SKM-1 treated with dmso at 0.1 percent for 144 hours (cell line): ENCODE results near the gene R3HDM2.
"Not testable (repeated sequence)": the region's sequence is repeated elsewhere in the genome, so short reads cannot be mapped to it uniquely, and the experiment has no call there.

Source experiments
- DNase-seq: peaks from one replicate; lab custom pipeline; 2025; ENCODE audit not compliant: unreplicated experiment; lab: John Stamatoyannopoulos, UW

R3HDM2 gene

DNA sequence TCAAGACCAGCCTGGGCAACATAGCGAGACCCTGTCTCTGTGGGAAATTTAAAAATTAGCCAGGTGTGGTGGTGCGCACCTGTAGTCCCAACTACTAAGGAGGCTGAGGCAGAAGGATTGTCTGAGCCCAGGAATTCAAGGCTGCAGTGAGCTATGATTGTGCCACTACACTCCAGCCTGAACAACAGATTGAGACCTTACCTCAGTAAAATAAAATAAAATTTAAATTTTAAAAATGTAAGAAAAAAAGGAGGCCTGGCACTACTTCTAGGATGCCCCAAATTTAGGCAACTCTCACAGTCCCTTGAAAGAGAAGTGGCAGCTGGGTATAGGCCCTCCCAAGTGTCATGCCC, 23.3 kb upstream of the R3HDM2 start:
- DNase-seq, result no peak

DNA sequence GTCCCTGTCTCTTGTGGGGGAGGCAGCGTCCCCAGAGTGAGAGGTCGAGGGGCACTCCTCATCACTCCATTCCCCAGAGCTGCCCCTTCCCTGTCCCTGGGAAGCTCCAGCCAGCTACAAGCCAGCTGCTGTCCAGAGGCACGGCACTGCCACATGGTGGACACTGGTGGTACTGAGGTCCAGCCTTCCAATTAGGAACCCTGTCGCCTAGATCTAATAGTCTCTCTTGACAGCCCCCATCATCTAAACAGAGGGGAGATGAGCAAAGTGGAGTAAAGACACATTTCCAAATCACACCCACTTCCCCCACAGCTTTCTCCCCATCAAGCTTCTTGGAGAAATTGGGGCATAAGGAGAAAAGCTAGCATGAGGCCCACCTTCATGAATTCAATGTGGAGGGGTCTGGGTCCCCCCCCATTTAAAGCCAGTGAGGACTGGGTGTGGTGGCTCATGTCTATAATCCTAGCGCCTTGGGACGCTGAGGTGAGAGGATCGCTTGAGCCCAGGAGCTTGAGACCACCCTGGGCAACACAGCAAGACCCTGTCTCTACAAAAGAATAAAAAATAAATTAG, 22.2 kb upstream of the R3HDM2 start:
- no peak for DNase-seq

DNA sequence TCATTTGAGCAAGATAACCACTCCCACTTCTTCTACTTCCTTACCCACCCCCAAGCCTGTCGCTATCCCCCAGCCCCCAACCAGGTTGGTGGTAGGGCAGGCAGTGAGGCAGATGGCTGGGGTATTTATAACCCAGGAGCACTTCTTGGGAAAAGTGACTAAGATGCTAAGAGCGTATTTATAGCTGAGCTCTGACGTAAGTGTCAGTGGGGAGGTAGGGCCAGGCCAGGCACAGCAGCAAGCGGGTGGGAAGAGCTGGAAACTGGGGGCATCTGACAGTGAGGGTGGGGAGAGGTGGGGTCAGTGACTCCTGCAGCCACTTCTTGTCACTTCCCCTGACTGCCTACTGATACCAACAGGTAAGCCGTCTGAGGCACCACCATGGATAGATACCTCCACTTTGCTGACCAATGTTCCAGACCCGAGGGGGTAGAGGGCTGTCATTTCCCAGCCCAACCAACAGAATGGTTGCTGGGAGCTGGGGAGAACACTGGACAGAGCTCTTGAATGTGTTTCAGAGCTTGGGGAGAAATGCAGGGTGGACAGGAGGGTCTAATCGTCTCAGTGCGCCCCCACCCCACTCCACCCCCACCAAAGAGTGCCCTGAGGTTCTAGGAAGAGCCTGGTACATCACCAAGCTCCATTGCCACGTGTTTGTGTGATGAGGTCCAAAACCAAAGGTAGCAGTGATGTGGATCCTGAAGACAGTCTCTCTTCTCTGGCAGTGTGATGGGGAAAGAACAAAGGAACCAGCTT, 21.5 kb upstream of the R3HDM2 start:
- DNase-seq, result no peak

DNA sequence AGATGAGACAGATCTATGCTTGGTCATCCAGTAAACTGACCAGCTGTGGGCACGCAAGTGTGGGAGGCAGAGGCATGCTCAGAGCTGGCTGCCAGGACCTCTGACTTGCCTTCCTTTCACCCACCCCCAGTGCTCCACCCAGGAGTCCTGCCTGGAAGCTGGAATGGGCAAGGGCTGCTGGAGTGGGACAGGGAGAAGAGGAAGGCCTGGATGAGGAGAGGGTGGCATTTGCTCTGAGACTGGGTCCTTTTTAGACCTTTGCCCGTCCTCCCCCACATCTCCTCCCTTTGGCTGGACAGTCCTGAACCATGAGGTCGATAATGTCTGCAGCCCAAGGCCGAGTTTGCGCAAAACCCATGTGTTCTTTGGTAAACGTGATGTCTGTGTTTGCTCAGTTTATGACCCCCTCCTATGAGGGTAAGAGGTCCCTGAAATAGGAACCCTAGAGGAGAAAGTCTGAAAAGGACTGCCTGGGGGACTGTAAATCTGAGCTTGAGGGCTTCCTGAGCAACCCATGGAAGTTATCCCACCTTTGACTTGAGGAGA, 20.5 kb upstream of the R3HDM2 start:
- no peak for DNase-seq

DNA sequence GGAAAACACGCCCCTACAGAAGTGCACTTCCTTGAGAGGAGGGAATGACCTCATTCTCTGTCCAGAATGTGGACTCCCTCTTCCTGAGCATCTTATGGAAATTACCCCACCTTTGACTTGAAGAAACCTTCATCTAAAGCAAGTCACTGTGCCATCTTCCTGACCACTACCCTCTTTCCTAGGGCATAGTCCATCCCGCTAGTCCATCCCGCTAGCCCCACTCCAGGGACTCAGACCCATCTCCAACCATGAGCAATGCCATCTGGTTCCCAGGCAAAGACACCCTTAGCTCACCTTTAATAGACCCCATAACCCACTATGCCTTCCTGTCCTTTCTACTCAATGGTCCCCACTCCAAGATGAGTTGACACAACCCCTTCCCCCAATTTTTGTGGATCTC, 19.2 kb upstream of the R3HDM2 start:
- DNase-seq, result no peak

DNA sequence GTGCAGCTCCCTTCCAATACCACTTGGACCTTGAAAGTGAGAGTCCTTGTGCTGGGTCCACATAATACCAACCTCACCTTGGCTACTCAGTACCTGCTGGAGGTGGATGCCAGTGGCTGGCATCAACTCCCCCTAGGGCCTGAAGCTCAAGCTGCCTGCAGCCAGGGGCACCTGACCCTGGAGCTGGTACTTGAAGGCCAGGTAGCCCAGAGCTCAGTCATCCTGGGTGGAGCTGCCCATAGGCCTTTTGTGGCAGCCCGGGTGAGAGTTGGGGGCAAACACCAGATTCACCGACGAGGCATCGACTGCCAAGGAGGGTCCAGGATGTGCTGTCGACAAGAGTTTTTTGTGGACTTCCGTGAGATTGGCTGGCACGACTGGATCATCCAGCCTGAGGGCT, 18.5 kb upstream of the R3HDM2 start:
- no peak for DNase-seq

DNA sequence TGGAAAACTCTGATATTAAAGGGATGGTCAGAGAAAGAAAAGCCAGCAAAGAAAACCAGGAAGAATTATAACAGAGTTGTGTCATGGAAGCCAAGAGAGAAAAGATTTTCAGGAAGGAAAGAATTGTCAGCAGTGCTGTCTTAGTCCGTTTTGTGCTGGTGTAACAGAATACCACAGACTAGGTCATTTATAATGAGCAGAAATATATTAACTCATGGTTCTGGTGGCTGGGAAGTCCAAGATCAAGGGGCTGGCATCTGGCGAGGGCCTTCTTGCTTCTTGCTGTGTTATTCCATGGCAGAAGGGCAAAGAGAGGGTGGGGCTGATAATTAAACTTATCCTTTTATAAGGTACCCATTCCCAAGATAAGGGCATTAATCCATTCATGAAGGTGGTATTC, 17.8 kb upstream of the R3HDM2 start:
- DNase-seq, result no peak

DNA sequence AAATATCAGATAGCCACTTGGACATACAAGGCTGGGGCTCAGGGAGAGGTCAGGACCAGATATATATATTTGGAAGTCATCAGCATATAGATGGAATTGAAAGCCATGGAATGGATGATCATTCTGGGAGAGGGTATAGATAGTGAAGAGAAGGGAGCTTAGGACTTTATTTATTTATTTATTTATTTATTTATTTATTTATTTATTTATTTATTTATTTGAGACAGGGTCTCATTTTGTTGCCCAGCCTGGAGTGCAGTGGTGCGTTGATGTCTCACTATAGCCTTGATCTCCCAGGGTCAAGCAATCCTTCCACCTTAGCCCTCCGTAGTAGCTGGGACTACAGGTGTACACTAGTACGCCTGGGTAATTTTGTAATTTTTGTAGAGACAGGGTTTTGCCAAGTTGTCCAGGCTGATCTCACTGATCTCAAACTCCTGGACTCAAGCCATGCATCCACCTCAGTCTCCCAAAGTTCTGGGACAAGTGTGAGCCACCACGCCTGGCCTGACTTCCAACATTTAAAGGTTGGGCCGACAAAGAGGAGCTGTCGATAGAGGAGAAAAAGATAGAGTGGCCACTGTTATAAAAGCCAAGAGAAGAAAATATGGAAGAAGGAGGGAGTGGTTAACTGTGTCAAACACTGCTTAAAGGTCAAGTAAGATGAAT, 15.6 kb upstream of the R3HDM2 start:
- DNase-seq, result no peak

DNA sequence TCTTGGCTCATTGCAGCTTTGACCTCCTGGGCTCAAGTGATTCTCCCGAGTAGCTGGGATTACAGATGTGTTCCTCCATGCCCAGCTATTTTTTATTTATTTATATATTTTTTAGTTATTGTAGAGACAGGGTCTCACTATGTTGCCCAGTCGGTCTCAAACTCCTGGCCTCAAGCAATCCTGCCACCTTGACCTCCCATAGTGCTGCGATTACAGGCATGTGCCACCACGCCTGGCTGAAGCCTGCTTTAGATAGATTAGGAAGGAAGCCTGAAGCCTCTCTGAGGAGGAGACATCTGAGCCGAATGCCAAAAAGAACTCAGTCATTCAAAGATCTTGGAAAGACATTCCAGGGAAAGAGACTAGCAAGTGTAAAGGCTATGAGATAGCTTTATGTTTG, 13.9 kb upstream of the R3HDM2 start:
- no peak for DNase-seq

DNA sequence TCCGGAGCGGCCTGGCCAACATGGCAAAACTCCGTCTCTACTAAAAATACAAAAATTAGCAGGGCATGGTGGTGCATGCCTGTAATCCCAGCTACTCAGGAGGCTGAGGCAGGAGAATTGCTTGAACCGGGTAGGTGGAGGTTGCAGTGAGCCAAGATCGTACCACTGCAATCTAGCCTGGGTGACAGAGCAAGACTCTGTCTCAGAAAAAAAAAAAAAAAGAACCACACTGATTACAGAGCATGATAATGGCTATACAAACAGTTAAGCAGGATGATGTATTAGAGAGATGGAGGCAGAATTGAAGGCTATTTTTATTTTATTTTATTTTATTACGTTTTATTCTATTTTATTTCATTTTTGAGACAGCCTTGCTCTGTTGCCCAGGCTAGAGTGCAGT, 13.5 kb upstream of the R3HDM2 start:
- not testable (repeated sequence) for DNase-seq

DNA sequence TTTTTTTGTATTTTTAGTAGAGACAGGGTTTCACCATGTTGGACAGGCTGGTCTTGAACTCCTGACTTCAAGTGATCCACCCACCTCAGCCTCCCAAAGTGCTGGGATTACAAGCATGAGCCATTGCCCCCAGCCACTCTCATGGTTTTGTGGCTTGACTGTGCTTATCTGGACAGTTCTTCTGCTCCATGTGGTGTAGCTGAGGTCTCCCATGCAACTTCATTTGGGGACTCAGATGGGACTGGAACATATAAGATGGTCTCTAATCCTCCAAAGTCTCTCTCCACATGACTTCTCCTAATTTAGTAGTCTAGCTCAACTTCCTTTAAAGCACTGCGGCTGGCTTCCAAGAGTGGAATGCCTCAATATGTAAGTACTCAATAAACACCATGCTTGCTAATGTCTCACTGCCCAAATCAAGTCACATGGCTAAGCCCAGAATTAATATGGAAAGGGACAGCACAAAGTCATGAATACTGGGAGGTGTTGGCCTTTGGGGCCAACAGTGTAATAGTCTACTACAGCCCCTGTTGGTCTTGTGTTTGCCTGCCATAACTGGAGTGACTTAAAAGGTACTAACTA, 11.1 kb upstream of the R3HDM2 start:
- DNase-seq, result no peak

DNA sequence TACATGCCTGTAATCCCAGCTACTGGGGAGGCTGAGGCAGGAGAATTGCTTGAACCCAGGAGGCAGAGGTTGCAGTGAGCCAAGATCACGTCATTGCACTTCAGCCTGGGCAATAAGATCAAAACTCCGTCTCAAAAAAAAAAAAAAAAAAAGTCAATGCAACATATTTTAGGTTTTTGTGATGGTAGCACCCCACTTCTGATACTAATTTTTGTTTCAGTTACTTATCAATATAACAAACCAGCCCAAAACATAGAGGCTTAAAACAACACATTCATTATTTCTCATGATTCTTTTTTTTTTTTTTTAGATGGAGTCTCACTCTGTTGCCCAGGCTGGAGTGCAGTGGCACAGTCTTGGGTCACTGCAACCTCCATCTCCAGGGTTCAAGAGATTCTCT, 10.6 kb upstream of the R3HDM2 start:
- not testable (repeated sequence) for DNase-seq

DNA sequence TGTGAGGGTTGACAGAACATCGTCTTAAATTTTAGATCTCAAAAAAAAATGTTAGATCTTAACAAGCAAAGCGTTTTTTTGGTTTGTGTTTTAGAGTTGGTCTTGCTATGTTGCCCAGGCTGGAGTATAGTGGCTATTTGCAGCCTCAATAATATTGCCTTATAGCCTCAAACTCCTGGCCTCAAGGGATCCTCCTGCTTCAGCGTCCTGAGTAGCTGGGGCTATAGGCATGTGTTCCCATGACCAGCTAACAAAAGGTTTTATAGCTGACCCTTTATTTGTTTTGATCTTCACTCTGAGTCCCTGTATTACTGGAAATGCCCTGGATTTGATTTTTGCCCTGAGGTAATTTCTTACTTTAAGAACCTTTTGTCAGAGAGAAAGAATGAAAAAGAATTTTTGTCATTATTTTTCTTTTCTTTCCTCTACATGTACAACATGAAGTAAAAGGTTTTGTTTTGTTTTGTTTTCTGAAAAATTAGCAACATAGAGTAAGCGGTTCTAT, 9.0 kb upstream of the R3HDM2 start:
- no peak for DNase-seq

DNA sequence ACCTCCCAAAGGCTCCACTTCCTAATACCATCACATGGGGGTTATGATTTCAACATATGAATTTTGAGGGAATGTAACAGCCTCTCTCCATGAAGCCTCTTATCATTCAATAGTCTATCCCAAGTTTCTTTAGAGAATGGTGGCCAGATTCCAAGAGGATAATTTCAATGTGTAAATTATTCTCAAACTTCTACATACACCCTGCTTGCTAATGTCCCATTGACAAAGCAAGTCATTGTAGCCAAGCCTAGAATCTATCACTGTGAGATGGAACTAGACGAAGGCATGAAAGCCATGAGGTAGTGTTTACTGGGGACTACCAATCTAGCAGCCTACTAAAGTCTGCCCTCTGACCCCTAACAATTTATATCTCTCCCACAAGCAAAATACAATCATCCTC, 7.6 kb upstream of the R3HDM2 start:
- no peak for DNase-seq

DNA sequence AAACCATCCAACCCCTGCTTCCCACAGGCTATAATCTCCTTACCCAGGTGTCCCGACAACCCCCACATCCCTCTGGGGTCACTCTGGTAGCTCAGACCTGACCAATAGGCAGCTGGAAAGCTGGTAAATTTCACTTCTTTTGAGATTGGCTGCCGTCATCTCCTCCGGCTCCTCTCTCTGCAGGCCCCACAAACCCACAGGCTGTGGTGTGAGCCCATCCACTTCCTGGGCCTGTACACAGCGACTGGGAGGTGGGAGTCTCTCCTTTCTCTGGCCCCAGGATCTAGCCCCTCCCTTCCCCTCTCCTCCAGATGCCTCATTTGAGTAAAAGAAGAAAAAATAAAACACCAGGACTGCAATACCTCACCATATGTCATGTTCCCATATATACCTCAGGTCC, 4.5 kb upstream of the R3HDM2 start:
- DNase-seq, result no peak

DNA sequence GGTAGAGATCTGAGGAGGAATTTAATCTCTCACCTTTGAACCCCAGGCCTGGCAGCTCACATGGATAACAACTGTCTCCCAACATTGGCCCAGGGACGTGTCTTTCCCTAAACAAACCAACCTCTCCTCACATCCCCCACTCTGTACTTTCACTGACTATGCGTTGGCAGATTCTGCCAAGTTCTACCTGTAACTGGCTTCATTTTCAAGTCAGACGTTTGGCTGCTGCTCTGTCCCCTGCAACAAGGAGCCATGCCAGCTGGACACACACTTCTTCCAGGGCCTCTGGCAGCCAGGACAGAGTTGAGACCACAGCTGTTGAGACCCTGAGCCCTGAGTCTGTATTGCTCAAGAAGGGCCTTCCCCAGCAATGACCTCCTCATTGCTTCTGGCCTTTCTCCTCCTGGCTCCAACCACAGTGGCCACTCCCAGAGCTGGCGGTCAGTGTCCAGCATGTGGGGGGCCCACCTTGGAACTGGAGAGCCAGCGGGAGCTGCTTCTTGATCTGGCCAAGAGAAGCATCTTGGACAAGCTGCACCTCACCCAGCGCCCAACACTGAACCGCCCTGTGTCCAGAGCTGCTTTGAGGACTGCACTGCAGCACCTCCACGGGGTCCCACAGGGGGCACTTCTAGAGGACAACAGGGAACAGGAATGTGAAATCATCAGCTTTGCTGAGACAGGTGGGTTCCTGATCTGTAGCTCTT, 3.8 kb upstream of the R3HDM2 start, which contains the start of gene INHBC:
Gene INHBC (plus strand): TSS at position 268 of the 707 bp plus-strand sequence. CDS start 103 bp downstream, at position 371.
- no peak for DNase-seq

DNA sequence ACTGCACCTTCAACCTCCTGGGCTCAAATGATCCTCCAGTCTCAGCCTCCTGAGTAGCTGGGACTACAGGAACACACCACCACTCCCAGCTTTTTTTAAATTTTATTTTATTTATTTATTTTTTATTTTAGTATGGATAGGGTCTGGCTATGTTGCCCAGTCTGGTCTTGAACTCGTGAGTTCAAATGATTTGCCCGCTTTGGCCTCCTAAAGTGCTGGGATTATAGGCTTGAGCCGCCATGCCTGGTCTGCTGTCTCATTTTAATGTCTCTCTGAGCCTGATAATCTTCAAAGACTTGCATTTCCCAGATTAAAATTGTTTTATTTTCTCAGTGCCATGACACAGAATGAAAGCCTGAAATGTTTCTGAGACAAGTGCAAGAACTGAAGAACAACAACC, 2.5 kb upstream of the R3HDM2 start:
- no peak for DNase-seq

DNA sequence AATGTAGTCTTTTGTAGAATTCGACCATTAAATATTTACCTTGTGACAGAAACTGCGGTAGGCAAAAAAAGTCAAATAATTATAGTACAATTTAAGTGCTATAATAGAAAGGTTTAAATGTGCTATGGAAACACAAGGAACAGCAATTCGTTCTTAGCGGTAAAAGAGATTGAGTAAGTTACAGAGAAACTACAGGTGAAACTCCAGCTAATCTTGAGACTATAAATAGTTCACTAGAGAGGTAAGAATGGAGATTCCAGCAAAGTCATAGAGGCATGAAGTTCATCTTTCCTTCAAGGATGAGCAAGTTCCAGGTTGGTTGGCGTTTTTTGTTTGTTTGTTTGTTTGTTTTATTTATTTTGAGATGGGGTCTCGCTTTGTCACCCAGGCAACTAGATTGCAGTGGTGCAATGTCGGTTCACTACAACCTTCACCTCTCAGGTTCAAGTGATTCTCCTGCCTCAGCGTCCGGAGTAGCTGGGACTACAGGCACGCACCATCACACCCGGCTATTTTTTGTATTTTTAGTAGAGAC, 878 bp upstream of the R3HDM2 start:
- no peak for DNase-seq

DNA sequence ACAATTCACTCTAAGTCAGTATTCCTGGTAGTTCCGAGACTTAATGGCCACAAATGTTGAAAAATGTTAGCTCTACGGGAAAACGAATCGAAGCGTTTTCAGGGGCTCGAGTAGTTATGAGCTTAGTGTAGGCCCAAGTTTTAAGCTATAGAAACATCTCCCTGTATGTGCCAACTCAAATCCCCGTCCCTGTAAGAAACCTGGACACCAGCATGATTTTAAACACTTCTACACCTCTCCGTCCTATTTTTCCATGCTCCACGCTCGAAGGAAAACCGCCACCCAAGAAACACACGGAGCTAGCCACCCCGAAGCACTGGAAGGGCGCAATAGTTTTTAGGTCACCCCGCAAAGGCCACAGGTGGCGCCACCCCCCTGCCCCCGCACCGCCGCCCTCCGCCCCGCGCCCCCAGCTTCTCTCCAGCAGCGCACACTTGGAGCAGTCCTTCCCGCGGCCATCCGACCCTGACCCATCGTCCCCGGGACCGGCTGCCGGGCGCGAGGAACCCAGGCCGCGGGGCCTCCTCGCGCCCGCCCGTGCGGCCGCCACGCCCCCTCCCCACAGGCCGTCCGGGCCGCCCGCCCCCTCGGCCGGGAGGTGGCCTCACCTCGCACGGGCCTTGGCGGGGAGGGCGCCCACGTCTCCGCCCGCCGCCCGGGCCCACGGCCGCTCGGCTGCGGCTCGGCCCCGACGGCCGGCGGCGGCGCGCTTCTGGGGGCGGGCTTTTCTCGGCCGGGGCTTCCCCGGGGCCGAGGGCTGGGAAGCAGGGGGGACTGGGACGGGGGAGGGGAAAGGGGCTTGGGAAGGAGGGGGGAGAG, 522 bp downstream of the R3HDM2 start:
- DNase-seq, result no peak
